GM21360 (cell line): ENCODE measurements around the gene PHF2.

ENCODE experiments used
- ATAC-seq: cut with Tn5 transposase; IDR thresholded peaks from one replicate; pipeline ENCODE4 v1.9.1; 2021; ENCODE audit warnings: mild to moderate bottlenecking, moderate library complexity; ENCODE audit not compliant: unreplicated experiment

PHF2 gene

GRCh38 chr9:93622691-93623090 lies 46.3 kb downstream of the PHF2 start:
- no peak for ATAC-seq

- no peak for ATAC-seq
Observed at GRCh38 chr9:93623753-93624152, 47.4 kb downstream of the PHF2 start.

- ATAC-seq, result no peak
Observed at GRCh38 chr9:93624431-93624834, 48.0 kb downstream of the PHF2 start.

- ATAC-seq, result no peak
Observed at GRCh38 chr9:93624977-93625376, 48.6 kb downstream of the PHF2 start.

- ATAC-seq, result no peak
Observed at GRCh38 chr9:93629920-93630319, 53.5 kb downstream of the PHF2 start.

GRCh38 chr9:93630806-93631411 lies 54.5 kb downstream of the PHF2 start:
- no peak for ATAC-seq

- ATAC-seq, result no peak
Observed at GRCh38 chr9:93633492-93634221, 57.3 kb downstream of the PHF2 start.

GRCh38 chr9:93634311-93635185 lies 58.2 kb downstream of the PHF2 start:
- ATAC-seq, result no peak

GRCh38 chr9:93635186-93636107 lies 59.1 kb downstream of the PHF2 start:
- no peak for ATAC-seq

- no peak for ATAC-seq
Observed at GRCh38 chr9:93636172-93636661, 59.8 kb downstream of the PHF2 start.

GRCh38 chr9:93636667-93637066 lies 60.3 kb downstream of the PHF2 start:
- ATAC-seq, result no peak

- ATAC-seq, result no peak
Observed at GRCh38 chr9:93637886-93638285, 61.5 kb downstream of the PHF2 start.

GRCh38 chr9:93640027-93640426 lies 63.6 kb downstream of the PHF2 start:
- no peak for ATAC-seq

GRCh38 chr9:93642961-93643360 lies 66.6 kb downstream of the PHF2 start:
- no peak for ATAC-seq

- ATAC-seq, result no peak
Observed at GRCh38 chr9:93644397-93645088, 68.2 kb downstream of the PHF2 start.

- ATAC-seq, result no peak
Observed at GRCh38 chr9:93645149-93645889, 68.9 kb downstream of the PHF2 start.

- ATAC-seq, result no peak
Observed at GRCh38 chr9:93645921-93646639, 69.7 kb downstream of the PHF2 start.

- no peak for ATAC-seq
Observed at GRCh38 chr9:93646640-93647178, 70.3 kb downstream of the PHF2 start.
